SW 1271 (cell line): ENCODE data around the gene AGBL4.

Experiments
- DNase-seq, 2 experiments: peaks; one replicate each; lab custom pipeline; 2025; lab: John Stamatoyannopoulos, UW

The AGBL4 gene

DNA sequence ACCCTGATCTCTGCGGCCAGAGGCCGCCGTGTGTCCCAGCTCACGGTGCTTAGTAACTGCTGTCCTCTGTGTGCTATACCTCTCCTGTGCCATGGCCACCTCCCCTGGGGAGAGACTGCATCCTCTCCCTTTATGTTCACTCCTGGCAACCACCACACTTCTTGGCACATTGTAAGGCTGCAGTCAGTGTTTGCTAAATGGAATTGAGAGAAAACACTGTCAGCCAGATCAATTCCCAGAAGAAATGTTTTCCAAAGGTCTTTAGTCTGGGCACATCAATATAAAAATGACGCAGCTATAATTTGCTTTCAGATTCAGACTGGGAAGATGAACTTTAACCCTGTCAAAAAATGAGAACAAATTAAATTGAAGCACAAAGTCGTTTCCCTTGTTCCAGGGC lies 1343.9 kb downstream of the AGBL4 start:
- DNase-seq, result no peak

GRCh38 chr1:48678710-48679505 lies 1344.8 kb downstream of the AGBL4 start:
- no peak for DNase-seq

- peak in 1 of 2 experiments; percentile 44 for DNase-seq
These were observed 1346.2 kb downstream of the AGBL4 start for GRCh38 chr1:48677306-48678287.

GRCh38 chr1:48676822-48677221 lies 1346.9 kb downstream of the AGBL4 start:
- no peak for DNase-seq

GRCh38 chr1:48676376-48676775 lies 1347.4 kb downstream of the AGBL4 start:
- DNase-seq, result no peak

- no peak for DNase-seq
These were observed 1348.5 kb downstream of the AGBL4 start for GRCh38 chr1:48675251-48675650.

DNA sequence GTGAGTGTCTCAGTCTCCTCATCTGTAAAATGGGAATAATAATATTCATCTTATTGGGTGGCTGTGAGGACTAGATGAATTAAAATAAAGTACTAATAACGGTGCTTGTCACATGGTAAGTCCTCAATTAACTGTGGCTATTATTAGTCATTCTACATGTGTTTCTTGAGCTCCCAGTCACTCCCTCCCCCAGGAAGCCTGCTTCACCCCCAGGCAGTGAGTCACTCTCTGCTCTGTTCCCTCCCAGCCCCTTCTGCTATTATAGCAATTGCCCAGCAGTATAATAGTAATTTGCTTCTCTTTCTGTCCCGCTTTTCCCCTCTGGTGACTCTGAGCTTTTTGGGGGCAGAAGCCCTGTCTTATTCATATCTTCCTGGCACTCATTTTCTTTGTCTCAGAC lies 1349.1 kb downstream of the AGBL4 start:
- DNase-seq, result no peak

DNA sequence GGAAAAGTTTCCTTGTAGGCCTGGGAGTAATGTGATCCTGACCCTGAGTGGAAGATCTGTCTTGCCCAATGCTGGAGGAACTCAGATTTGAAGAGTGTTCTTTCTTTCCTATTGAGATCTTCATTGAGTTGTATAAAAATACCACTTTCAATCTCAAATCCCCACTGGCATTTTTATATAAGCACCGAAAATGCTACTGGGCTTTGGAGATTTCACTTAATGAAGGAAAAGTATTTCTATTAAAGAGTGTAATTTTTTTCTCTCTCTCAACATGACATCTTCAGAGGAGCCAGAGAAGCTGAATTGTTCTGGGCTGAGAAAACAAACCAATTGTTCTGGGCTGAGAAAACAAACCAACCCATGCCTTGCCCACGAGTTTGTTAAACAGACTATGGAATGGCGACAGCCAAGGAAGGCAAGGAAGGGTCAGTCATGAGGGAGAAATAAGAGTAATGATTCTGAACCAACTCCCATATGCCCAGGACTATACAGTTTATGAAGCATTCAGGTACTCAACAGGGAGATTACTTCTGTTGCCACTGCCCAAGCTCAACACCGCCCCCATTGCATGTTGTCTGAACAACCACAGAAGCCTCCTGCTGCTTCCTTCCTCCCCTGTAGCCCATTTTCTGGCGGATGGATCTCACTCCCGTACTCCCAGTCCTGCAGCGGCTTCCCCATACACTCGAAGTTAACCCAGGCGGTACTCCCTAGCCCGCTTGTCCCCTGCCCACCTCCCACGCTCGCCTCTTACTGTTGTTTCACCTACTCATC lies 1350.2 kb downstream of the AGBL4 start:
- DNase-seq, result no peak

GRCh38 chr1:48671578-48671977 lies 1352.2 kb downstream of the AGBL4 start:
- no peak for DNase-seq

GRCh38 chr1:48670234-48671020 lies 1353.3 kb downstream of the AGBL4 start:
- no peak for DNase-seq

DNA sequence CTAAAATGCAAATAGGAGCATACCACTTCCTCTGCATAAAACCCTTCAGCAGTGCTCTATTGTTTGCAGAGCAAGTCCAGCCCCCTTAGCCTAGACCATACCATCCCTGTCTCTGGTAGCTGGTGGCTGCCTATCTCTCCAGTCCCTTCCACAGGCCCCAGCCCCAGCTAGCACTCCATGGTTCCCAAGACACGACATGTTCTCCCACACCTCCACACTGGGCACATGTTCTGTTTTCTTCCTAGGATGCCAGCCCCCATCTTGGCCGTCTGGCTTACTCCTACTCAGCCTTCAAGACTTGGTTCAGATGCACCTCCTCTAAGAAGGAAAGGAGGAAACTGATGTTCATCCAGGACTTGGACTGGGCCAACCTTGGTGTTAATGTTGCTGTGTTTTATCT lies 1355.4 kb downstream of the AGBL4 start:
- no peak for DNase-seq

DNA sequence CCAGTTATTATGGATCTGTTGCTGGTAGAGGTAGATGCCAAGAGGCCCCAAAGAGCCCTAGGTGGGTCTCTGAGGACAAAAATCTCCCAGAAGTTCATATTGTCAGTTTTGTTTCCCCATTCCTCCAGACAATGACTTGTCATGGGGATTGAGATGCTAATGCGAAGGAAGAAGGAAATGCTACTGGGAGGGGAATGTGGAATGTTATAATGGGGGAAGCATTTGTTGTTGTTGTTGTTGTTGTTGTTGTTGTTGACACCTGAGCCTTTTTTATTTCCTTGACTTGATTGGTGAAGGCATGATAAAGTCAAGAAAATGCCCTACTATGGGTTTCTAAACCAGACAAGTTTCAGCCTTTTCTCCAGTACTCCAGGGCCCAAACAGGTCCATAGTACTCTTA lies 1356.0 kb downstream of the AGBL4 start:
- DNase-seq, result no peak

GRCh38 chr1:48665708-48666407 lies 1357.9 kb downstream of the AGBL4 start:
- no peak for DNase-seq

DNA sequence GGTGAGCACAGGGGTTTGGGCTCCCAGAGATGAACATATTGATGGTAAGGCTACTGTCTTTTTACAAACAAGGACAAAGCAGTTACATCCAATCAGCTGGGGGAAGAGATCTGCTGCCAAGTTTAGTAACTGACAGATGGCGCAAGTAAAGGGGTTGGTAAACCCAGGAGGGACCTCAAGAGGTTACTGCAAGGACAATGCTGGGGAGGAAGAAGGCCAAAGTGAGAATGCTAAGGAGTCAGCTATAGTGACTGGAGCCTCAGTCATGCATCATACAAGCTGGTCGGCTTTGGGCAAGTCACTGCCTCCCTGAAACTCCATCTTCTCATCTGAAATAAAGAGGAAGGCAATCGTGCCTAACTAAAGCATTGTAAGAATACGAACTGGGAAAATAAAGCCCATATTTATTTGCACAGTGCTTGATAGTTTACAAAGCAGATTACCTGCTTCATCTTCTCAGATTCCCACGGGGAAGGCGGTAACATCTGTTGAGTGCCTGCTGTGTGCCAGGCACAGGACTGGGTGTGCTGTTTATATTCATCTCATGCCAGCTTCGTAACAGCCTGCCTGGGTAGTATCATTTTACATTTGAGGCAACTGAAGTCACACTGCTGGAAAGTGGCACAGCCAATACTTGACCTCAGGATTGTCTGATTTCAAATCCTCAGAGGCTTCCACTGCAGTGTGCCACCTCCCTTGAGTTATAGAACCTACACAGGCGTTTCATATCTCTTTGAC lies 1361.9 kb downstream of the AGBL4 start:
- DNase-seq, result no peak

DNA sequence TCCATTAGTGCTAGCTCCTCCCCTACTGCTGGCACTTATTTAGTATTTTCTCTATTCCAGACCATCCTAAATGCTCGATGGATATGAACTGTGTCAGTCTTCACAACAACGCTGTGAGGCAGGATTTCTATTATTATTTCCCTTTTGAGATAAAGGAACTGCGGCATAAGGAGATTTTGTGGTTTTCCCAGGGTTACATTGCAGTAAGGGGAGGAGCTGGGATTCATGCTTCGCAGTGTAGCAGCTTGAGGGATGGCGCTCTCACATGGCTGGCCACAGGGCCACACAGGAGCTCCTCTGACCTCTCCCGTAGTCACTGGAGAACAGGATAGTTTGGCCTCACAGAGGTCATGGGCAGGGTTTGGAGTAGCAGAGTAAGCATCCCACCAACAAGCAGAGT lies 1364.0 kb downstream of the AGBL4 start:
- no peak for DNase-seq

GRCh38 chr1:48657413-48657812 lies 1366.3 kb downstream of the AGBL4 start:
- DNase-seq, result no peak

GRCh38 chr1:48654606-48655210 lies 1369.0 kb downstream of the AGBL4 start:
- DNase-seq, result no peak

DNA sequence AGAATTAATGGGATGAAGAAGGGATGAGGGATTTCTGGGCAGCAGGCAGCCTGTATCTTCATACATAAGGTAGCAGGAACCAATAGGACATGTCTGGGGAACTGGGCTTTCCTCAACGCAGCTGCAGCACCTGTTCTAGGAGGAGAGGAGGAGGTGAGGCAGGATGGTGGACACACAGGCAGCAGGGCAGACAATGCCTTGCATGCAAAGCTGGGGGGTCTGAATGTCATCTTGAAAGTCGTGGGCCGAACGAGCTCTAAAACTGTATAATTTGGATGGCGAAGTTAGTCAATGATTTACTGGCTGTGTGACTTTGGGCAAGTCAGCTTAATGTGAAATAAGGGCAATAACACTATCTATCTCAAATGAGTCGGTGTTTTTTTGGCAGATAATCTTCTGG lies 1371.4 kb downstream of the AGBL4 start:
- no peak for DNase-seq

GRCh38 chr1:48649880-48650279 lies 1373.9 kb downstream of the AGBL4 start:
- DNase-seq, result no peak

GRCh38 chr1:48645883-48646282 lies 1377.9 kb downstream of the AGBL4 start:
- DNase-seq, result no peak
